B cell (primary cell): ENCODE measurements around the gene C2orf81. TPM values are rescaled to one million over a fixed set of nuclear protein-coding genes. Genes with fewer than 3 reads are reported as not detected.

Experiments
- ATAC-seq: fragments of 200-7000 bp; cut with Tn5 transposase; one replicate; pipeline ENCODE4 v1.10.0; 2021; ENCODE audit warnings: low read depth, mild to moderate bottlenecking, moderate number of reproducible peaks, moderate library complexity
- CTCF ChIA-PET: fragments of 350-600 bp; sonication (Branson Sonifier 250); formaldehyde crosslinking; loops from one replicate; lab custom pipeline; 2021; ENCODE audit warnings: antibody characterized with exemption, inconsistent platforms; lab: Charles Lee
- POLR2A ChIA-PET: fragments of 350-600 bp; sonication (Branson Sonifier 250); formaldehyde crosslinking; loops from one replicate; lab custom pipeline; 2021; ENCODE audit warnings: antibody characterized with exemption; lab: Charles Lee
- DNase-seq: peaks from one replicate; pipeline ENCODE4 v3.0.0; 2013
- H2AFZ ChIP-seq: 2 replicates; pipeline ENCODE4 v1.6.1; 2012; ENCODE audit warnings: mild to moderate bottlenecking, low read depth, low read length; ENCODE audit not compliant: insufficient read depth, poor library complexity, severe bottlenecking
- H3K27ac ChIP-seq, 2 donors: 1 replicate in 1 of 2; 2 replicates in 1 of 2; pipeline ENCODE4 v1.5.1; 2012 to 2013; ENCODE audit warnings: low read length in 2 of 2, mild to moderate bottlenecking in 2 of 2, moderate library complexity in 1 of 2
- H3K27me3 ChIP-seq, 4 experiments: fragments of 200-600 bp in 1 of 4; sonication (generic) in 1 of 4; replicated peaks in 1 of 4; 1 replicate in 2 of 4; 2 replicates in 2 of 4; pipeline versions ENCODE4 v1.6.1 to v1.7.0; 2013 to 2016; ENCODE audit warnings: low read length in 3 of 4, mild to moderate bottlenecking in 2 of 4, mixed read lengths in 1 of 4, moderate library complexity in 1 of 4; ENCODE audit not compliant: insufficient read depth in 4 of 4, control insufficient read depth in 3 of 4; ENCODE audit errors: control extremely low read depth in 1 of 4
- H3K36me3 ChIP-seq, 2 experiments: replicated peaks in 1 of 2; 1 replicate in 1 of 2; 2 replicates in 1 of 2; pipeline versions ENCODE4 v1.6.1 to v1.7.1; 2013; ENCODE audit warnings: low read length in 1 of 2; ENCODE audit not compliant: insufficient read depth in 2 of 2, control insufficient read depth in 1 of 2; ENCODE audit errors: control extremely low read depth in 1 of 2, extremely low read depth in 1 of 2
- H3K4me1 ChIP-seq, 2 donors: fragments of 200-600 bp in 1 of 2; sonication (generic) in 1 of 2; 1 replicate in 1 of 2; 2 replicates in 1 of 2; pipeline versions ENCODE4 v1.5.1 to v1.6.1; 2013 to 2017; ENCODE audit warnings: low read length in 2 of 2; ENCODE audit not compliant: control insufficient read depth in 2 of 2, insufficient read depth in 2 of 2
- H3K4me2 ChIP-seq: replicated peaks from 2 replicates; pipeline ENCODE3; 2012; ENCODE audit warnings: mild to moderate bottlenecking, low read depth, low read length; ENCODE audit not compliant: poor library complexity, severe bottlenecking
- H3K4me3 ChIP-seq, 5 experiments: fragments of 200-600 bp in 1 of 5; sonication (generic) in 1 of 5; 1 replicate in 3 of 5; 2 replicates in 2 of 5; pipeline versions ENCODE4 v1.5.1 to v1.7.0; 2011 to 2016; ENCODE audit warnings: low read length in 4 of 5, mild to moderate bottlenecking in 4 of 5, low read depth in 2 of 5, control low read depth in 1 of 5, moderate library complexity in 1 of 5; ENCODE audit not compliant: insufficient read depth in 1 of 5; ENCODE audit errors: control extremely low read depth in 1 of 5, extremely low read depth in 1 of 5
- H3K79me2 ChIP-seq: fragments of 200-600 bp; sonication (generic); one replicate; pipeline ENCODE4 v1.6.0; 2016; ENCODE audit warnings: low read length; ENCODE audit not compliant: control insufficient read depth, insufficient read depth
- H3K9ac ChIP-seq: fragments of 200-600 bp; sonication (generic); 2 replicates; pipeline ENCODE4 v1.6.1; 2017; ENCODE audit warnings: mild to moderate bottlenecking, low read length, moderate library complexity
- H3K9me3 ChIP-seq, 3 donors: one replicate each; pipeline versions ENCODE4 v1.6.1 to v1.7.1; 2013; ENCODE audit warnings: low read length in 2 of 3; ENCODE audit not compliant: control insufficient read depth in 2 of 3, insufficient read depth in 1 of 3; ENCODE audit errors: control extremely low read depth in 1 of 3
- H4K20me1 ChIP-seq: 2 replicates; pipeline ENCODE4 v1.6.0; 2012; ENCODE audit warnings: mild to moderate bottlenecking, low read length; ENCODE audit not compliant: insufficient read depth, control insufficient read depth, poor library complexity, severe bottlenecking
- H3K27ac Mint-ChIP-seq: one replicate; pipeline ENCODE4 v1.8.0; 2021; ENCODE audit warnings: mixed read lengths
- H3K27me3 Mint-ChIP-seq: one replicate; pipeline ENCODE4 v1.8.0; 2021; ENCODE audit warnings: mixed read lengths
- H3K4me1 Mint-ChIP-seq: one replicate; pipeline ENCODE4 v1.8.0; 2021; ENCODE audit warnings: mixed read lengths
- H3K4me3 Mint-ChIP-seq: one replicate; pipeline ENCODE4 v1.8.0; 2021; ENCODE audit warnings: mixed read lengths
- H3K9me3 Mint-ChIP-seq: one replicate; pipeline ENCODE4 v1.8.0; 2022; ENCODE audit warnings: mixed read lengths; ENCODE audit not compliant: insufficient read depth
- CTCF ChIP-seq: fragments of 200-600 bp; IDR thresholded peaks from one replicate; pipeline ENCODE4 v1.8.0; 2022; ENCODE audit warnings: antibody characterized with exemption, mild to moderate bottlenecking
- EZH2 ChIP-seq: IDR thresholded peaks from 2 replicates; pipeline ENCODE4 v1.6.1; 2012; ENCODE audit warnings: borderline replicate concordance, low read depth, mild to moderate bottlenecking, moderate library complexity, low read length; ENCODE audit not compliant: insufficient read depth, poor library complexity, severe bottlenecking
- WGBS: methylation state at CpG from one replicate; pipeline ENCODE4 v1.1.5; 2013; ENCODE audit warnings: missing lambda C conversion rate; ENCODE audit not compliant: insufficient coverage; 5-methylcytosine and 5-hydroxymethylcytosine counted together
- intact Hi-C: fragments of 100-400 bp; cut with micrococcal nuclease; formaldehyde crosslinking; loops from one replicate; pipeline ENCODE4 v1.10.0; 2022
- polyA plus RNA-seq: library from polyadenylated mRNA; depleted of rRNA; stranded (reverse); fragments of >200 nt; gene quantifications from 2 replicates; pipeline ENCODE4 v1.2.3, GENCODE V29; 2012
- total RNA-seq, 2 donors: library from RNA; stranded (reverse); fragments of 120-200 nt in 1 of 2; gene quantifications; 1 replicate in 1 of 2; 2 replicates in 1 of 2; pipeline versions ENCODE4 v1.2.3 to v1.2.4, GENCODE V29; 2013 to 2022

Gene C2orf81
- total and polyA plus RNA-seq, 2 donors (not counting 1 experiment from before 2014, with no cell fraction given) = 5.4 to 8.6 TPM

- Histone ChIP-seq H3K36me3 (peaks cover 0 to 2% of the 10 kb centered on the region in 2 experiments), H3K9me3 (no peaks in the 10 kb centered on the region), H4K20me1 (no peaks in the 10 kb centered on the region), H2AFZ (no peak overlapping the region), H3K4me1 (peaks cover 38 to 61% of the 10 kb centered on the region in 2 donors), H3K4me3 (peak overlapping the region in 1 of 5 experiments; percentile 18), H3K79me2 (peaks cover 4% of the 10 kb centered on the region), H3K9ac (no peak overlapping the region), H3K27me3 (no peaks in the 10 kb centered on the region), H3K4me2 (peak overlapping the region; percentile 59), H3K27ac (no peak overlapping the region)
- H3K27me3 Mint-ChIP-seq = no peaks in the 10 kb centered on the region
- TF ChIP-seq EZH2 (no peak), CTCF (no peak)
- WGBS = no CpG with 5 or more reads among the region's 1 CpG
- ChIA-PET CTCF (interaction anchor here (0.8 kb wide), 1 partner anchor 33 kb away, joined by 3 read pairs; no protein-coding TSS in a partner anchor), POLR2A (interaction anchor here (1.0 kb wide), 1 partner anchor 28 kb away, joined by 3 read pairs; no protein-coding TSS in a partner anchor)
- H3K9me3 Mint-ChIP-seq = no peaks in the 10 kb centered on the region
- H3K4me3 Mint-ChIP-seq = peak overlapping the region; percentile 39
- H3K27ac Mint-ChIP-seq = peak overlapping the region; percentile 46
- DNase-seq (no peak), ATAC-seq (no peak)
- H3K4me1 Mint-ChIP-seq = peaks cover 55% of the 10 kb centered on the region
- intact Hi-C loops = no loop called here
Observed at GRCh38 chr2:74419345-74419744, 2.1 kb downstream of the C2orf81 start.

- peaks cover 62% of the 10 kb centered on the region for H3K4me1 Mint-ChIP-seq
- no peaks in the 10 kb centered on the region for H3K36me3 ChIP-seq
- H3K9me3 ChIP-seq = no peaks in the 10 kb centered on the region
- intact Hi-C loops = no loop called here
- H3K27ac ChIP-seq = no peak overlapping the region
- DNase-seq (no peak), ATAC-seq (no peak)
- H3K4me2 ChIP-seq = no peak overlapping the region
- ChIA-PET CTCF (no interaction called here), POLR2A (interaction anchor here (0.6 to 1.0 kb wide), 3 partner anchors 27 to 85 kb away, joined by 3 read pairs; no protein-coding TSS in a partner anchor)
- H3K27me3 Mint-ChIP-seq = no peaks in the 10 kb centered on the region
- TF ChIP-seq EZH2 = no peak
- no peak for TF ChIP-seq CTCF
- H3K27me3 ChIP-seq = no peaks in the 10 kb centered on the region
- H3K9me3 Mint-ChIP-seq = no peaks in the 10 kb centered on the region
- peaks cover 4% of the 10 kb centered on the region for H3K79me2 ChIP-seq
- H3K4me1 ChIP-seq = peaks cover 48 to 71% of the 10 kb centered on the region in 2 donors
- no peak overlapping the region for H3K4me3 Mint-ChIP-seq
- H3K27ac Mint-ChIP-seq = no peak overlapping the region
- no peaks in the 10 kb centered on the region for H4K20me1 ChIP-seq
- no peak overlapping the region for H3K4me3 ChIP-seq
- over 99% methylated on average over 21 of the region's 27 CpGs for WGBS
- H3K9ac ChIP-seq = no peak overlapping the region
- H2AFZ ChIP-seq = no peak overlapping the region
Observed at GRCh38 chr2:74418312-74418711, 3.1 kb downstream of the C2orf81 start.
